Endothelial cell of umbilical vein (primary cell): ENCODE data around the gene MAP2K5.

Experiments used
- CTCF ChIP-seq, 2 donors: IDR thresholded peaks; 1 replicate in 1 of 2; 2 replicates in 1 of 2; pipeline ENCODE4 v1.5.1; 2011; ENCODE audit warnings: low read length in 2 of 2, mild to moderate bottlenecking in 2 of 2, moderate library complexity in 2 of 2, control low read depth in 1 of 2, inconsistent platforms in 1 of 2, low read depth in 1 of 2; ENCODE audit not compliant: insufficient read depth in 1 of 2; ENCODE audit errors: extremely low read depth in 1 of 2
- EZH2 ChIP-seq: IDR thresholded peaks from 2 replicates; pipeline ENCODE4 v1.6.1; 2012; ENCODE audit warnings: borderline replicate concordance, low read depth, mild to moderate bottlenecking, moderate library complexity, low read length, inconsistent platforms; ENCODE audit not compliant: severe bottlenecking

GRCh38 chr15:67575039-67575502 lies 32.6 kb downstream of the MAP2K5 start:
- TF ChIP-seq CTCF (IDR thresholded peaks at IDR 0.05; ENCODE audit: extremely low read depth in 1 of 2, insufficient read depth in 1 of 2, low read depth in 1 of 2, low read length in 2 of 2), result no peak
- TF ChIP-seq EZH2, result no peak
